C4-2B (cell line): Measurements from ENCODE around the gene CRAMP1.

Source experiments
- ZFX ChIP-seq: fragments of 450-650 bp; IDR thresholded peaks from 2 replicates; pipeline ENCODE4 v1.6.1; 2017
- TF ChIP-seq, protein P1 (sequence below): fragments of 450-650 bp; conservative IDR thresholded peaks from 2 replicates; pipeline ENCODE4 v1.5.1; 2017; ENCODE audit warnings: mild to moderate bottlenecking

DNA sequence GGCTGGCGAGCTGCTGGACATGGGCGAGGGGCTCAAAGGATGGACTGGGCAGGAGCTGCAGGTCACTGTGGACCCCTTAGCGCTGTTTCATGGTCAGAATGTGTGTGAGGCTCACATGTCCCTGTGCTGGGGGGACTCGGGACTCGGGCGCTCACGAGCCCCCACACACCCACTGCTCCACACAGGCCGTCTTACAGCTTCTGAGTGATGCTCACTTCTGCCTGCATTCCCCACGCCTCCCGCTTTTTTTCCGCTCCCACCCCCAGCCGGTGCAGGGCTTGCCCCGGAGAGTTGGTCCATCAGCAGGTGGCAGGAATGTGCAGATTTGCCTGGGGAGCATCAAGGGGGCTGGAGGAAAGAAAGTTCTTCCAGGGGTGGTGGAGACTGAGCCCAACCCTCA is 45.7 kb downstream of the CRAMP1 start:
- TF ChIP-seq, protein P1, sequence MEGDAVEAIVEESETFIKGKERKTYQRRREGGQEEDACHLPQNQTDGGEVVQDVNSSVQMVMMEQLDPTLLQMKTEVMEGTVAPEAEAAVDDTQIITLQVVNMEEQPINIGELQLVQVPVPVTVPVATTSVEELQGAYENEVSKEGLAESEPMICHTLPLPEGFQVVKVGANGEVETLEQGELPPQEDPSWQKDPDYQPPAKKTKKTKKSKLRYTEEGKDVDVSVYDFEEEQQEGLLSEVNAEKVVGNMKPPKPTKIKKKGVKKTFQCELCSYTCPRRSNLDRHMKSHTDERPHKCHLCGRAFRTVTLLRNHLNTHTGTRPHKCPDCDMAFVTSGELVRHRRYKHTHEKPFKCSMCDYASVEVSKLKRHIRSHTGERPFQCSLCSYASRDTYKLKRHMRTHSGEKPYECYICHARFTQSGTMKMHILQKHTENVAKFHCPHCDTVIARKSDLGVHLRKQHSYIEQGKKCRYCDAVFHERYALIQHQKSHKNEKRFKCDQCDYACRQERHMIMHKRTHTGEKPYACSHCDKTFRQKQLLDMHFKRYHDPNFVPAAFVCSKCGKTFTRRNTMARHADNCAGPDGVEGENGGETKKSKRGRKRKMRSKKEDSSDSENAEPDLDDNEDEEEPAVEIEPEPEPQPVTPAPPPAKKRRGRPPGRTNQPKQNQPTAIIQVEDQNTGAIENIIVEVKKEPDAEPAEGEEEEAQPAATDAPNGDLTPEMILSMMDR = no peak
- no peak for TF ChIP-seq ZFX
